CD4-positive, alpha-beta memory T cell (primary cell): ENCODE measurements around the gene SLFN12. TPM values are rescaled to one million over a fixed set of nuclear protein-coding genes. Genes with fewer than 3 reads are reported as not detected.
"Not testable (repeated sequence)": the region's sequence is repeated elsewhere in the genome, so short reads cannot be mapped to it uniquely, and the experiment has no call there.

Experiments
- CTCF ChIA-PET: fragments of 350-600 bp; sonication (Branson Sonifier 250); formaldehyde crosslinking; loops from one replicate; lab custom pipeline; 2021; ENCODE audit warnings: inconsistent platforms; ENCODE audit not compliant: partially characterized antibody; lab: Charles Lee
- POLR2A ChIA-PET: fragments of 350-600 bp; sonication (Branson Sonifier 250); formaldehyde crosslinking; loops from one replicate; lab custom pipeline; 2021; ENCODE audit not compliant: partially characterized antibody; lab: Charles Lee
- DNase-seq, 5 donors: peaks; one replicate each; pipeline versions ENCODE4 v3.0.0 to v3.0.0-alpha.2; 2020 to 2022; ENCODE audit warnings: mixed read lengths in 1 of 5
- H3K27ac ChIP-seq: one replicate; pipeline ENCODE4 v1.7.0; 2013; ENCODE audit warnings: low read depth, low read length
- H3K27me3 ChIP-seq: 2 replicates; pipeline ENCODE4 v1.7.0; 2013; ENCODE audit warnings: mild to moderate bottlenecking, low read length, moderate library complexity; ENCODE audit not compliant: insufficient read depth
- H3K36me3 ChIP-seq: 2 replicates; pipeline ENCODE4 v1.7.0; 2013; ENCODE audit warnings: mild to moderate bottlenecking, low read length, moderate library complexity; ENCODE audit not compliant: insufficient read depth
- H3K4me1 ChIP-seq: 2 replicates; pipeline ENCODE4 v1.7.0; 2013; ENCODE audit warnings: mild to moderate bottlenecking, low read length, moderate library complexity; ENCODE audit not compliant: insufficient read depth
- H3K4me3 ChIP-seq, 2 donors: one replicate each; pipeline ENCODE4 v1.7.0; 2013; ENCODE audit warnings: low read length in 2 of 2, mild to moderate bottlenecking in 1 of 2
- H3K9me3 ChIP-seq, 2 donors: one replicate each; pipeline ENCODE4 v1.7.0; 2013; ENCODE audit warnings: low read length in 2 of 2, control low read depth in 1 of 2; ENCODE audit not compliant: control insufficient read depth in 1 of 2
- H3K27ac Mint-ChIP-seq, 7 donors: one replicate each; pipeline ENCODE4 v1.8.0; 2020 to 2021; ENCODE audit warnings: mixed read lengths in 7 of 7, mild to moderate bottlenecking in 6 of 7, inconsistent platforms in 3 of 7, moderate library complexity in 3 of 7
- H3K27me3 Mint-ChIP-seq, 2 donors: one replicate each; pipeline ENCODE4 v1.8.0; 2020 to 2021; ENCODE audit warnings: mixed read lengths in 2 of 2
- H3K36me3 Mint-ChIP-seq, 2 donors: one replicate each; pipeline ENCODE4 v1.8.0; 2020 to 2021; ENCODE audit warnings: mixed read lengths in 2 of 2, inconsistent platforms in 1 of 2, mild to moderate bottlenecking in 1 of 2
- H3K4me1 Mint-ChIP-seq, 4 donors: one replicate each; pipeline ENCODE4 v1.8.0; 2020 to 2021; ENCODE audit warnings: mixed read lengths in 4 of 4, mild to moderate bottlenecking in 1 of 4
- H3K4me3 Mint-ChIP-seq, 8 donors: one replicate each; pipeline ENCODE4 v1.8.0; 2020 to 2021; ENCODE audit warnings: mixed read lengths in 8 of 8, mild to moderate bottlenecking in 7 of 8, moderate library complexity in 6 of 8, inconsistent platforms in 3 of 8
- H3K9me3 Mint-ChIP-seq, 8 donors: one replicate each; pipeline ENCODE4 v1.8.0; 2020 to 2021; ENCODE audit warnings: mixed read lengths in 8 of 8, mild to moderate bottlenecking in 5 of 8, inconsistent platforms in 3 of 8, moderate library complexity in 1 of 8
- intact Hi-C: fragments of 100-400 bp; cut with micrococcal nuclease; formaldehyde crosslinking; loops from one replicate; pipeline ENCODE4 v1.15.1; 2023
- polyA plus RNA-seq, 2 donors: library from polyadenylated mRNA; unstranded; fragments of 300-500 nt; fragmentation: Illumina TruSeq; gene quantifications; one replicate each; pipeline ENCODE4 v1.2.3, GENCODE V29; 2021
- total RNA-seq, 2 experiments: library from RNA; stranded (reverse); gene quantifications; one replicate each; pipeline ENCODE4 v1.2.3, GENCODE V29; 2021

The SLFN12 gene
- total and polyA plus RNA-seq, 4 experiments from 2014 or later, result 0.75 to 8.9 (median 4.2) TPM

DNA sequence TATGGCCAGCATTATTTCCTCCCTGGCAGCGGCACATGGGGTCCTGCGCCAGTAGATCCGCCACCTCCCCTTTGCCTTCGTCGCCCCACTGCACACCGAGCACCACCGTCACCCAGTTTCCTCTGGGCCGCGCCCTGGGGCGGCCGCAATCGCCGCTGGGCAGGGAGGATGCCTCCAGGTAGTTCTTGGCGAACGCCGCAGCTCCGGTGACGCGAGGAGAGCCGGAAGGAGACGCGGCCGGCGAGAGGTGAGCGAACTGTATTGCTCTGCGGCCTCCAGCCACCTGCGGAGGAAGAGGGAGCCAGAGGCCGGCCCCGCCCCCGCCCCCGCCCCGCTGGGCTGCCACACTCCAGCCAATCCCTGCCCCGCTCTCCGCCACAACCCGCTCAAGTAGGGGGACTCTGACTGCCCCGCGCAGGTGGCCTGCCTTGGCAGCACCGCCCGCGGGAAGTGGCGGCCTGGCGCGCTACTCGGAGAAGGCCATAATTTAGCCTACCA is 28.1 kb upstream of the SLFN12 start:
- H3K9me3 ChIP-seq, result no peaks in the 10 kb centered on the region
- no peaks in the 10 kb centered on the region for H3K36me3 ChIP-seq
- H3K9me3 Mint-ChIP-seq, result peaks cover 0 to 20% (median 11%) of the 10 kb centered on the region in 8 donors
- H3K4me3 Mint-ChIP-seq, result peak overlapping the region; percentile 62 to 91 (median 81)
- DNase-seq, result peak; percentile 69 to 81 (median 80)
- ChIA-PET POLR2A (interaction anchor here (0.8 to 1.5 kb wide), 9 partner anchors 12 to 148 kb away, joined by 3 to 6 read pairs (median 4); partner anchors contain the start of genes SLFN11, SLFN12L and SLFN13), CTCF (interaction anchor here (1.2 kb wide), 1 partner anchor 12 kb away, joined by 5 read pairs; the partner anchor contains the start of gene SLFN13)
- H3K4me3 ChIP-seq, result peak overlapping the region in 1 of 2 donors; percentile 16
- H3K27ac ChIP-seq, result peak overlapping the region; percentile 24
- H3K27me3 Mint-ChIP-seq, result no peaks in the 10 kb centered on the region
- peak overlapping the region; percentile 77 to 95 (median 93) for H3K27ac Mint-ChIP-seq
- peaks cover 8 to 17% of the 10 kb centered on the region in 2 donors for H3K36me3 Mint-ChIP-seq
- H3K4me1 Mint-ChIP-seq, result peaks cover 20 to 36% (median 28%) of the 10 kb centered on the region in 4 donors
- no peaks in the 10 kb centered on the region for H3K27me3 ChIP-seq
- intact Hi-C loops, result loop anchor here (1.0 kb wide), 2 partner anchors 12 to 27 kb away; partner anchors contain the start of gene SLFN13
- peaks cover 15% of the 10 kb centered on the region for H3K4me1 ChIP-seq

DNA sequence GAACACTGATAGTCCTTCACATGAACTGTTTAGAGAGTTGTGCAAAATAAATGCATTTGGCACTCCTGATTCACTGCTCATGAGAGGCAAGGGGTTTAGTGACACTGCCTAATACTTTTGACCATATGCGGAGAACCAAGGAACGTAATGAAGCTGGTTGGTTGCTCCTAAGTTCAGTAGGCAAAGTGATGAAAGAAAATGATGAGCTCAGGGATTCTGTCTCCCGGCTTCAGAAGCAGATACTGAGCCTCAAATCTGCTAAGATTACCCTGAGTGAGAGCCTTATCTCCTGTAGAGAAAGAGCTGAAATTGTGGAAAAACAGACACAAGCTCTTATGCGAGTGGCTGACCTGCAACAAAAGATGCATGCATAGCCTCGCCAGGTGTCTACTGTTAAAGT is 21.7 kb upstream of the SLFN12 start:
- CTCF ChIA-PET, result interaction anchor here (0.9 kb wide), 1 partner anchor 15 kb away, joined by 3 read pairs; no protein-coding TSS in a partner anchor
- not testable (repeated sequence) for H3K36me3 Mint-ChIP-seq

DNA sequence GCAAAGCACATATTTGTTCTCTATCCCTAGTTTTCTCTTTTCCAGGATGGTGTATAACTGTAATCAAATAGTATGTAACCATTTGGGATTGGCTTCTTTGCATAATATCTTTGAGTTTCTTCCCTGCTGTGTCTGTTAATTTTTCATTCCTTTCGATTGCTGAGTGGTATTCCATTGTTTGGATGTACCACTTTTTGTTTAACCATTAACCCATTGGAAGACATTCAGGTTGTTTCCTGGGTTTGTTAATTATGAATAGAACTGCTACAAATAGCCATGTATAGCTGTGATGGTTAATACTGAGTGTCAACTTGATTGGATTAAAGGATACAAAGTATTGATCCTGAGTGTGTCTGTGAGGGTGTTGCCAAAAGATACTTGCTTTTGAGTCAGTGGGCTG is 20.9 kb upstream of the SLFN12 start:
- POLR2A ChIA-PET, result interaction anchor here (0.9 kb wide), 1 partner anchor 14 kb away, joined by 3 read pairs; no protein-coding TSS in a partner anchor

More for the DNA sequence above, 21.7 kb upstream of the SLFN12 start:
- intact Hi-C loops, H3K27ac ChIP-seq, H3K27me3 Mint-ChIP-seq, H3K4me1 Mint-ChIP-seq, H3K9me3 ChIP-seq, H3K27me3 ChIP-seq, H3K4me1 ChIP-seq, H3K4me3 Mint-ChIP-seq, H3K4me3 ChIP-seq, DNase-seq, H3K36me3 ChIP-seq: not testable (repeated sequence)
- Mint-ChIP-seq H3K9me3 (peaks cover 0 to 15% (median 8%) of the 10 kb centered on the region in 8 donors), H3K27ac (peak overlapping the region in 2 of 7 donors; percentile 29 to 56)
- POLR2A ChIA-PET, result interaction anchor here (0.5 to 0.9 kb wide), 2 partner anchors 14 to 281 kb away, joined by 3 read pairs; no protein-coding TSS in a partner anchor

DNA sequence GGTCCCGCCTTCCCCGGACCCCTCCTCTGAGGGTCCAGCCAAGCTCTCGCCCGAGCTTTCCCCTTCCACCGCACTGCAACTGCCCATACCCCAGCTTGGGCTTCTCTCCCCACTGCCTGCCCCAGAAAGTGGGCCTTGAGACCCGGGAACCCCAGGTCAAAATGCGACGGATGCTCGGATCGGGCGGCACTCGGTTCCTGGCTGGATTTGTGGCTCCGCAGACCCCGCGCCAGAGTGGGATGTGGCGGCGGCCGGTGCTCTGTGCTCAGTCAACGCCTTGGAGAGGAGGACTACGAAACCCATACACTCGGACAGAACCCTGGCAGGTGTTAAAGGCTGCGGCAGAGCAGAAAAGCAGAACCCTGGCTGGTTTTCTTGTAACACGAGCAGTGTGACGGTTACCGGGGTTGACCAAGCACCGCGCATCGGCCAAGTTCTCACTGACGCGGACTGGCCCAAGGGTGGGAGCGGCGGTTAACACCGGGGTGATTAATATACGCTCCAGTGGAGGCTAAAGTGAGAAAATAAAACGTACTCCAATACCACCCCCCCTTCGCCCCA is 17.2 kb upstream of the SLFN12 start:
- DNase-seq, result no peak
- peak overlapping the region in 5 of 7 donors; percentile 32 to 93 (median 78) for H3K27ac Mint-ChIP-seq
- peaks cover 6 to 13% of the 10 kb centered on the region in 2 donors for H3K36me3 Mint-ChIP-seq
- Histone ChIP-seq H3K36me3 (no peaks in the 10 kb centered on the region), H3K4me3 (no peak overlapping the region), H3K9me3 (no peaks in the 10 kb centered on the region), H3K27ac (no peak overlapping the region), H3K27me3 (no peaks in the 10 kb centered on the region), H3K4me1 (peaks cover 8% of the 10 kb centered on the region)
- peaks cover 0 to 2% (median 0%) of the 10 kb centered on the region in 8 donors for H3K9me3 Mint-ChIP-seq
- ChIA-PET CTCF (interaction anchor here (1.6 to 2.4 kb wide), 3 partner anchors 10 to 137 kb away, joined by 5 to 10 read pairs (median 7); partner anchors contain the start of gene SLFN12), POLR2A (interaction anchor here (1.3 to 3.2 kb wide), 5 partner anchors 17 to 92 kb away, joined by 3 to 15 read pairs (median 6); partner anchors contain the start of gene SLFN12)
- intact Hi-C loops, result loop anchor here (2.0 to 5.0 kb wide), 3 partner anchors 38 to 83 kb away; partner anchors contain the start of gene SLFN11
- H3K4me3 Mint-ChIP-seq, result peak overlapping the region in 7 of 8 donors; percentile 9 to 92 (median 57)
- H3K27me3 Mint-ChIP-seq, result no peaks in the 10 kb centered on the region
- H3K4me1 Mint-ChIP-seq, result peaks cover 6 to 18% (median 11%) of the 10 kb centered on the region in 4 donors

More for the DNA sequence above, 20.9 kb upstream of the SLFN12 start:
- Histone ChIP-seq H3K27ac (no peak overlapping the region), H3K4me3 (no peak overlapping the region), H3K27me3 (no peaks in the 10 kb centered on the region), H3K9me3 (no peaks in the 10 kb centered on the region), H3K4me1 (no peaks in the 10 kb centered on the region), H3K36me3 (no peaks in the 10 kb centered on the region)
- intact Hi-C loops, result no loop called here
- H3K9me3 Mint-ChIP-seq, result peaks cover 0 to 8% (median 6%) of the 10 kb centered on the region in 8 donors
- H3K27me3 Mint-ChIP-seq, result no peaks in the 10 kb centered on the region
- H3K27ac Mint-ChIP-seq, result peak overlapping the region in 3 of 7 donors; percentile 18 to 69 (median 53)
- DNase-seq, result no peak
- H3K4me1 Mint-ChIP-seq, result peaks cover 3 to 7% (median 4%) of the 10 kb centered on the region in 4 donors
- H3K4me3 Mint-ChIP-seq, result no peak overlapping the region
- H3K36me3 Mint-ChIP-seq, result peaks cover 4 to 5% of the 10 kb centered on the region in 2 donors
- CTCF ChIA-PET, result no interaction called here

DNA sequence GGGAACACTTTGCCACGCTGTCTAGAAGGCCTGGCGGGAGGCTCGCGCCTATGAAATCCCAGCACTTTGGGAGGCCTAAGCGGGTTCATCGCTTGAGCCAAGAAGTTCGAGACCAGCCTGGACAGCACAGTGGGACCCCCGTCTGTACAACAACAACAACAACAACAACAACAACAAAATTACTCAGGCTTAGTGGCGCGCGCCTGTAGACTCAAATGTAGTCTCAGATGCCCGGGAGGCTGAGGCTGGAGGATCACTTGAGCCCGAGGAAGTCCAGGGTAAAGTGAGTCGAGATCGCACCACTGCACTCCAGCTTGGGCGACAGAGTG is 16.6 kb upstream of the SLFN12 start:
- H3K27me3 ChIP-seq, result no peaks in the 10 kb centered on the region
- H3K9me3 ChIP-seq, result no peaks in the 10 kb centered on the region
- ChIA-PET CTCF (interaction anchor here (1.6 to 2.4 kb wide), 4 partner anchors 11 to 136 kb away, joined by 5 to 10 read pairs (median 8); partner anchors contain the start of gene SLFN12), POLR2A (interaction anchor here (0.7 to 3.2 kb wide), 19 partner anchors 11 to 235 kb away, joined by 3 to 46 read pairs (median 6); partner anchors contain the start of genes SLFN12, SLFN12L and SLFN5)
- peak overlapping the region; percentile 55 for H3K27ac ChIP-seq
- Mint-ChIP-seq H3K27me3 (no peaks in the 10 kb centered on the region), H3K9me3 (peaks cover 0 to 2% (median 0%) of the 10 kb centered on the region in 8 donors), H3K4me1 (peaks cover 6 to 18% (median 11%) of the 10 kb centered on the region in 4 donors), H3K4me3 (peak overlapping the region; percentile 85 to 92 (median 88)), H3K27ac (peak overlapping the region; percentile 48 to 95 (median 89)), H3K36me3 (peaks cover 6 to 18% of the 10 kb centered on the region in 2 donors)
- DNase-seq, result no peak
- intact Hi-C loops, result loop anchor here (1.0 to 5.0 kb wide), 4 partner anchors 11 to 83 kb away; partner anchors contain the start of gene SLFN11
- peak overlapping the region in 1 of 2 donors; percentile 62 for H3K4me3 ChIP-seq
- no peaks in the 10 kb centered on the region for H3K36me3 ChIP-seq
- peaks cover 8% of the 10 kb centered on the region for H3K4me1 ChIP-seq

DNA sequence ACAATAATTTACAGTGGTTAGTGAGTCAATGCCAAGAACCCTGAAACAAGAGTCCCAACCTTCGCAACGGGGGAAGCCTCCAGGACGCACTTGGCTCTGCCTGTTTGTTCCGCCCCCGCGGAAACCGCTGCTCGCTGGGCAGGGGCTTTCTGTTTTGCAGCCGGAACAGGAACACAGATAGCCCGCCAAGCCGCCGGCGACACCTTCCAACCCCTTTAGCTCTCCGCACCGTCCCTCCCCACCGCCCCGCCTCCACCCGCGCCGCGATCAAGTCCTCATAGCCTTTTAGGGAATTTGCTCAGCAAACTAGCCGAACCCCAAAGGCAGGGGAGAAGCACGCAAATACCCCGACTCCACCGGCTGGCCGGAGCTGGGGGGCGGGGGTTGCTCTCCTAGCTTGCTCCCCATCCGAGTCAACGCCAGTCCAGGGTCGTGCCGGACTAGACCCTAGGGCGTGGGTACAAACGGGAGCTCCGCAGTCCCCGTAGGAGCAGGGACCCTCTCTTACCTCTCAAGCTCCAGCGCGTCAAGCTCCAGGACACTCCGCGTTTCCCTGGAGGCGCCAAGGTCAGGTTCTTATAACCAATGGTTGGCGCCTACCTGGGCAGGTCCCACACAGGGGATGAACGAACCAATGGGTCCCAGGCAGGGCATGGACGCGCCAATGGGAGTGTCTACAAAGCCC is 16.1 kb upstream of the SLFN12 start, which contains the start of gene SLFN13:
TSS of gene SLFN13 (minus strand) at position 553 of the 685 bp plus-strand sequence. CDS start 3,086 bp downstream, outside the sequence.
- H3K4me3 ChIP-seq, result peak within 1 kb of the TSS; percentile 1 to 62
- Mint-ChIP-seq H3K27ac (peak within 1 kb of the TSS; percentile 78 to 95 (median 89)), H3K9me3 (peaks cover 0 to under 1% (median 0%) of the 10 kb centered on the region in 8 donors), H3K4me3 (peak within 1 kb of the TSS; percentile 85 to 92 (median 88)), H3K36me3 (peaks cover 9 to 21% of the 10 kb centered on the region in 2 donors), H3K27me3 (no peaks in the 10 kb centered on the region), H3K4me1 (peaks cover 6 to 18% (median 11%) of the 10 kb centered on the region in 4 donors)
- peak; percentile 80 to 92 (median 81) for DNase-seq
- H3K9me3 ChIP-seq, result no peaks in the 10 kb centered on the region
- no peaks in the 10 kb centered on the region for H3K36me3 ChIP-seq
- peak within 1 kb of the TSS; percentile 55 for H3K27ac ChIP-seq
- ChIA-PET POLR2A (interaction anchor here (0.6 to 3.2 kb wide), 25 partner anchors 11 to 235 kb away, joined by 3 to 46 read pairs (median 6); partner anchors contain the start of genes SLFN12, SLFN12L and SLFN5), CTCF (interaction anchor here (1.0 to 2.4 kb wide), 7 partner anchors 12 to 136 kb away, joined by 3 to 10 read pairs (median 7); partner anchors contain the start of gene SLFN12)
- peaks cover 8% of the 10 kb centered on the region for H3K4me1 ChIP-seq
- intact Hi-C loops, result loop anchor here (1.0 to 5.0 kb wide), 4 partner anchors 12 to 84 kb away; partner anchors contain the start of gene SLFN11
- H3K27me3 ChIP-seq, result no peaks in the 10 kb centered on the region
